Type B pancreatic cell (in vitro differentiated cells): Measurements from ENCODE around the gene TBX5. TPM values are rescaled to one million over a fixed set of nuclear protein-coding genes. Genes with fewer than 3 reads are reported as not detected.

Experiments used
- DNase-seq: peaks from one replicate; pipeline ENCODE4 v3.0.0; 2021; ENCODE audit warnings: mixed read lengths; ENCODE audit not compliant: unreplicated experiment; ENCODE audit errors: extremely low spot score
- H3K27ac Mint-ChIP-seq: 2 replicates; pipeline ENCODE4 v1.8.0; 2021; ENCODE audit warnings: mild to moderate bottlenecking, mixed read lengths
- H3K27me3 Mint-ChIP-seq: 2 replicates; pipeline ENCODE4 v1.8.0; 2021; ENCODE audit warnings: mixed read lengths
- H3K36me3 Mint-ChIP-seq: 2 replicates; pipeline ENCODE4 v1.8.0; 2021; ENCODE audit warnings: mixed read lengths
- H3K4me1 Mint-ChIP-seq: one replicate; pipeline ENCODE4 v1.8.0; 2021; ENCODE audit warnings: mixed read lengths; ENCODE audit not compliant: unreplicated experiment
- H3K4me3 Mint-ChIP-seq: 2 replicates; pipeline ENCODE4 v1.8.0; 2021; ENCODE audit warnings: mild to moderate bottlenecking, mixed read lengths
- H3K9me3 Mint-ChIP-seq: 2 replicates; pipeline ENCODE4 v1.8.0; 2021; ENCODE audit warnings: mixed read lengths
- total RNA-seq: library from RNA; stranded (reverse); gene quantifications from 2 replicates; pipeline ENCODE4 v1.2.1, GENCODE V29; 2021; ENCODE audit warnings: low replicate concordance
- TF ChIP-seq, protein P1 (sequence below): fragments of 200-600 bp; sonication (generic); conservative IDR thresholded peaks from 2 replicates; pipeline ENCODE4 v1.5.0; 2021; ENCODE audit warnings: antibody characterized with exemption, mild to moderate bottlenecking

The TBX5 gene
- total RNA-seq, 1 donor from 2014 or later = 10.7 TPM

DNA sequence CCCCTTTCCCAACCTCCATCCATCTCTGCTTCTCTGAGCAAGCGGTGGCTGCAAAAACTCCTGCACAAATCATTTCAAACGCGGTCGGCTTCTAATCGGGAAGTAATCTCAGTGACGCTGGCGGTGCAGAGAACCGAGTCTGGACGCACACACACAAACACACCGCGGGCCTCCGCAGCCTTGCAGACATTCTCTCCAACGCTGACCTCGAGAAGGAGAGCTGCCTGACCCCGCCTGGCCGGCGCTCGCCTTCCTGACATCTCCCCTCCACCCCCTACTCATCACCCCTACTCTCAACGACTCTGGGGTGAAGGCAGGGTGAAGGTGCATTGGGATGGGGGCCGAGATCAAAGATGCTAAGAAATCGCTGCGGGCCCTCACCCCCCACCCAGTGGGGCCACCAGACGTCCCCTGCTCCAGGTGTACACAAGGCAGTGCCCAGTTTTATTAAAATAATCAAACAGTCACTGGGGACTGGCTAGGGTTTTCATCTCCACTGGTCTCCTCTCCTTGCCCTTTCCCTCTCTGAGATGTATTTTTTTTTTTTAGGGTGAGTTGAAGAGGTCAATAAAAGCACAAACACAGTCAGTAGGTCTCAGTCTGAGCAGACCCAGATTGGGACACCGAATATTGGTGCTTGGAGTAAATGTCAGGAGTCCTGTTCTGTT is 506 bp upstream of the TBX5 start:
- H3K27ac Mint-ChIP-seq = peak overlapping the region; percentile 62
- TF ChIP-seq, protein P1, sequence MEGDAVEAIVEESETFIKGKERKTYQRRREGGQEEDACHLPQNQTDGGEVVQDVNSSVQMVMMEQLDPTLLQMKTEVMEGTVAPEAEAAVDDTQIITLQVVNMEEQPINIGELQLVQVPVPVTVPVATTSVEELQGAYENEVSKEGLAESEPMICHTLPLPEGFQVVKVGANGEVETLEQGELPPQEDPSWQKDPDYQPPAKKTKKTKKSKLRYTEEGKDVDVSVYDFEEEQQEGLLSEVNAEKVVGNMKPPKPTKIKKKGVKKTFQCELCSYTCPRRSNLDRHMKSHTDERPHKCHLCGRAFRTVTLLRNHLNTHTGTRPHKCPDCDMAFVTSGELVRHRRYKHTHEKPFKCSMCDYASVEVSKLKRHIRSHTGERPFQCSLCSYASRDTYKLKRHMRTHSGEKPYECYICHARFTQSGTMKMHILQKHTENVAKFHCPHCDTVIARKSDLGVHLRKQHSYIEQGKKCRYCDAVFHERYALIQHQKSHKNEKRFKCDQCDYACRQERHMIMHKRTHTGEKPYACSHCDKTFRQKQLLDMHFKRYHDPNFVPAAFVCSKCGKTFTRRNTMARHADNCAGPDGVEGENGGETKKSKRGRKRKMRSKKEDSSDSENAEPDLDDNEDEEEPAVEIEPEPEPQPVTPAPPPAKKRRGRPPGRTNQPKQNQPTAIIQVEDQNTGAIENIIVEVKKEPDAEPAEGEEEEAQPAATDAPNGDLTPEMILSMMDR = no peak
- peaks cover 4% of the 10 kb centered on the region for H3K4me1 Mint-ChIP-seq
- no peaks in the 10 kb centered on the region for H3K9me3 Mint-ChIP-seq
- H3K4me3 Mint-ChIP-seq = peak overlapping the region; percentile 88
- no peak for DNase-seq
- H3K27me3 Mint-ChIP-seq = peaks cover 100% of the 10 kb centered on the region
- H3K36me3 Mint-ChIP-seq = peaks cover 6% of the 10 kb centered on the region

- Mint-ChIP-seq H3K27me3 (peaks cover 100% of the 10 kb centered on the region), H3K9me3 (no peaks in the 10 kb centered on the region), H3K4me1 (peaks cover 8% of the 10 kb centered on the region), H3K36me3 (peaks cover 7% of the 10 kb centered on the region), H3K4me3 (peak overlapping the region; percentile 88), H3K27ac (no peak overlapping the region)
- no peak for DNase-seq
- TF ChIP-seq, protein P1 = no peak
These were observed 922 bp downstream of the TBX5 start for GRCh38 chr12:114404926-114405518.

DNA sequence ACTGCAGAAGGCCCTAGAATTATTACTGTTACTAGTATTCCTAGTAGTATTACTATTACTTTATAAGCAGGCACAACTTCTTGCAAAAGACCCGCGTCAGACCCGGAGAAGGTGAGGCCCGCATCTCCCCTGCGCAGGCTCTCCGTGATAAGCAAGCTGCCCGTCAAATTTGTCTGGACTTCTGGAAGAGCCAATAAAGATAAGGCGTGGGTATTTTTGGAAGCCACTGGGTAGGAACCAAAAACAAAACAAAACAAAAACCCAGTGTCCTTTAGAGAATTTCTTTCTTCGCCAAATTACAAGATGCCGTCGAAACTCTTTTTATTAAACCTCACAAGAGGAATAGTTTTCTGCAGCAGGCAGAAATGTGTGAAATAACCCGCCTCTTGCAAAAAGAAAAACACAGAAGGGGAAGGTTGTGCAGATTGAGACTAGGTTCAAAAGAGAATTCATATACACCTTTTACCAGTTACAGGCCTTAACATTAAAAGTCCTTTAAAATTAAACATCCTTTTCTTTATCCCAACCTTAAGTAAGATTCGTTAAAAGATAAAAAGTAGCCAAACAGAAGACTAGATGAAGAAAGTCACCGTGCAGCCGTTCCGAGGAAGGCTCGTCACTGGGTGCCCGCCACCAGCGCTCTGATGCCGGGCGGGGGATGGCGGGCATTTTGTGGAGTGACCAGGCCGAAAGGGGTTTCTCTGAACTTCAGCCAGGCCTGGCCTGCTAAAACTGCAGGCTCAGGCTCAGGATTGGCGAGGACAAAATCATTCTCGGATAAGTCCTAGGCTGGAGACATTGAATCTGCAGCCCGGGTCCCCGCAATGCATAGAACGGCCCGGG is 1.6 kb downstream of the TBX5 start:
- H3K27ac Mint-ChIP-seq = no peak overlapping the region
- peak overlapping the region; percentile 88 for H3K4me3 Mint-ChIP-seq
- peaks cover 7% of the 10 kb centered on the region for H3K36me3 Mint-ChIP-seq
- H3K27me3 Mint-ChIP-seq = peaks cover 100% of the 10 kb centered on the region
- DNase-seq = no peak
- TF ChIP-seq, protein P1 = no peak
- H3K4me1 Mint-ChIP-seq = peaks cover 9% of the 10 kb centered on the region
- H3K9me3 Mint-ChIP-seq = no peaks in the 10 kb centered on the region

GRCh38 chr12:114403690-114404066 is 2.3 kb downstream of the TBX5 start:
- Mint-ChIP-seq H3K36me3 (peaks cover 7% of the 10 kb centered on the region), H3K4me3 (peak overlapping the region; percentile 80), H3K27ac (peak overlapping the region; percentile 62), H3K4me1 (peaks cover 9% of the 10 kb centered on the region), H3K27me3 (peaks cover 100% of the 10 kb centered on the region), H3K9me3 (no peaks in the 10 kb centered on the region)
- DNase-seq = no peak
- TF ChIP-seq, protein P1 = no peak

DNA sequence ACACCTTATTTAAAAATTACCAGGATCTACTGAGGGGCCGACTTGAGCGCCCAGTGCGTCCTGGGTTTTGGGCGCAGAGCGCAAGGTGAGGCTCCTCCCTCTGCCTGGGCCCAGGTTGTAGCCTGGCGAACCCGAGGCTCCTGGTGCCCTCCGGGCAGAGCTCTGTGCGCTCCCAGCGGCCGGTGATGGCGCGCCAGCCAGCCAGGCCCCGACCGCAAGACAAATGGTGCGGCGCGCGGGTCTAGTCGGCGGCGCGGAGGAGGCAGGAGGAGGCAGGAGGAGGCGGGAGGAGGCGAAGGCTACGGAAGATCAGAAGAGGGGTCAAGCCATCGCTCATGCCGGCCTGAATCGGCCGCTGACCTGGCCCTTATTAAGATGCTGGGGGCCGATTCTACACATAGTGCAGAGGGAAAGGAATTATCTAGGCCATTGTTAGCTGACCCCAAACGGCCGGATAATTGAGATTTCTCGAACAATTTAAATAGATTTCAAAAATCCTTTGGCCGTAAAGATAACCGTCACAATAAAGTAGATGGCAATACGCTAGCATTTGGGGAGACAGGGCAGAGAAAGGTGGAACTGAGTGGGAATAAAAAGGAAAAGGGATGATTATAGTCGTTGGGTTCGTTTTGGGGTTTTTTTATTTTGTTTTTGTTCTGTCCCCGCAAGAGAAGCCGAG is 2.8 kb downstream of the TBX5 start:
- no peak for DNase-seq

More for the DNA sequence above, 2.8 kb downstream of the TBX5 start:
- Mint-ChIP-seq H3K36me3 (peaks cover 9% of the 10 kb centered on the region), H3K27me3 (peaks cover 100% of the 10 kb centered on the region), H3K4me3 (peak overlapping the region; percentile 80), H3K9me3 (no peaks in the 10 kb centered on the region), H3K4me1 (peaks cover 9% of the 10 kb centered on the region), H3K27ac (peak overlapping the region; percentile 62)
- TF ChIP-seq, protein P1 = peak; percentile 67
